Measurements from ENCODE around the gene KSR2. TPM values are rescaled to one million over a fixed set of nuclear protein-coding genes. Genes with fewer than 3 reads are reported as not detected.

The KSR2 gene
- polyA plus RNA-seq, 1 experiment: not detected

DNA sequence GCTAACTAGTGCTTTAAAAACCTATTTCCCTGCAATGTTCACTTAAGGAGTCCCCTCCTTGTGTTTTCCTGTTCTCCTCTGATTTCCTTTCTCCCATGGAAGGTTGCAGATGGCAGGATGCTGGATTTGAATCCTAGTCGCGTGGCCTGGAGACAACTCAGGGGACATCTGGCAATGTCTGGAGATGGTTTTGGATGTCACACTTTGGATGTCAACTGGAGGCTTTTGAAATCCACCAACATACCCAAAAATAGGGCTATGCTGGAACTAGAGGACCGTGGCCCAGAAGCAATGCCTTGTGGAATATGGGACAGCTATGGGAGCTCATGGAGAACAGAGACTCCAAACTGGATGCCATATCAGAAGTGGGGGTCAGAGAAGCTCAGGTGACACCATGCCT is 511.6 kb downstream of the KSR2 start:
- no peaks in the 10 kb centered on the region for H3K36me3 ChIP-seq (ENCODE audit: control insufficient read depth, insufficient read depth, low read length)
- POLR2A ChIA-PET: no interaction called here
- DNase-seq (ENCODE audit: low read depth): no peak
- TF ChIP-seq, protein P1, sequence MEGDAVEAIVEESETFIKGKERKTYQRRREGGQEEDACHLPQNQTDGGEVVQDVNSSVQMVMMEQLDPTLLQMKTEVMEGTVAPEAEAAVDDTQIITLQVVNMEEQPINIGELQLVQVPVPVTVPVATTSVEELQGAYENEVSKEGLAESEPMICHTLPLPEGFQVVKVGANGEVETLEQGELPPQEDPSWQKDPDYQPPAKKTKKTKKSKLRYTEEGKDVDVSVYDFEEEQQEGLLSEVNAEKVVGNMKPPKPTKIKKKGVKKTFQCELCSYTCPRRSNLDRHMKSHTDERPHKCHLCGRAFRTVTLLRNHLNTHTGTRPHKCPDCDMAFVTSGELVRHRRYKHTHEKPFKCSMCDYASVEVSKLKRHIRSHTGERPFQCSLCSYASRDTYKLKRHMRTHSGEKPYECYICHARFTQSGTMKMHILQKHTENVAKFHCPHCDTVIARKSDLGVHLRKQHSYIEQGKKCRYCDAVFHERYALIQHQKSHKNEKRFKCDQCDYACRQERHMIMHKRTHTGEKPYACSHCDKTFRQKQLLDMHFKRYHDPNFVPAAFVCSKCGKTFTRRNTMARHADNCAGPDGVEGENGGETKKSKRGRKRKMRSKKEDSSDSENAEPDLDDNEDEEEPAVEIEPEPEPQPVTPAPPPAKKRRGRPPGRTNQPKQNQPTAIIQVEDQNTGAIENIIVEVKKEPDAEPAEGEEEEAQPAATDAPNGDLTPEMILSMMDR (IDR thresholded peaks at IDR 0.05; ENCODE audit: insufficient read depth, low read depth, low read length): no peak
- no peaks in the 10 kb centered on the region for H3K27me3 ChIP-seq (ENCODE audit: control insufficient read depth, insufficient read depth, low read length)
- no peak overlapping the region for H3K4me3 ChIP-seq (ENCODE audit: low read depth, low read length)
- CTCF ChIA-PET: interaction anchor here (0.5 kb wide), 1 partner anchor 416 kb away, joined by 3 read pairs; no protein-coding TSS in a partner anchor

DNA sequence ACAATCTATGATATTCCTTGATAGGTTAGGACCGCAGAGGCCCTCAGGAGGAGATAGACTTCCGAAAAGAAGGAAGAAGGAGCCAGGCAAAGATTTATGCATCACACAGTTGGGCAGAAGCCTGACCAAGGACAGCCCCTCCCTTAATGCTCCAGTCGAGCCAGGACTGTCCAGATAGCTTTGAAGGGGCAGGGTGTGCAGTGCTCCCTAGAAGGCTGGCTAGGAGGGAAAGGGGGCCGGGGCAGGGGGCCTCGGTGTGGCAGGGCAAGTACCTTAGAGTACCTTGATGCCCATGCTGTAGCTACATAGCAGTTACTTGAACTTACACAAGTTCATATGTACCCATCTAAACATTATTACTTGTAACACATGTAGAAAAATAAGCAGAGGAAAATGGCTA is 512.7 kb downstream of the KSR2 start:
- Histone ChIP-seq H3K27me3 (ENCODE audit: control insufficient read depth, insufficient read depth, low read length) (no peaks in the 10 kb centered on the region), H3K36me3 (ENCODE audit: control insufficient read depth, insufficient read depth, low read length) (no peaks in the 10 kb centered on the region), H3K4me3 (ENCODE audit: low read depth, low read length) (no peak overlapping the region)
- ChIA-PET POLR2A (no interaction called here), CTCF (no interaction called here)
- TF ChIP-seq, protein P1 (IDR thresholded peaks at IDR 0.05; ENCODE audit: insufficient read depth, low read depth, low read length): no peak
- DNase-seq (ENCODE audit: low read depth): no peak

DNA sequence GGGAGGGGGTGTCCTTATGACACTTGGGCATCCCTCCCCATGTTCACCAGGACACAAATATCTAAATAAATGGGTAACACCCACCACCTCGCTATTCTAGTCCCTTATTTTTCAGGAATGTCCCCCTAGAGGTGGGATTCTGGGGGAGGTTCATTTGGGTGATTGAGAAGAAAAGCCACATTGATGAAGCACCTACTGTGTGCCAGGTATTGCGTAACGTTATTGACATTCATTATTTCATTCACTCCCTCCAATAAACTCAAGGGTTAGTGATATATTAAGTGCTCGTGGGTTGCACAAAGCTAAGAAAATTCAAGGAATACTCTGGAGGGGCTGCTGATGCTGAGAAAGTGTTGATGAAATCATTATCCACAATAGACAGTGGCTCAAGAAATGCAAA is 514.8 kb downstream of the KSR2 start:
- CTCF ChIA-PET: no interaction called here
- DNase-seq (ENCODE audit: low read depth): no peak
- POLR2A ChIA-PET: no interaction called here
- H3K27me3 ChIP-seq (ENCODE audit: control insufficient read depth, insufficient read depth, low read length): no peaks in the 10 kb centered on the region
- H3K4me3 ChIP-seq (ENCODE audit: low read depth, low read length): no peak overlapping the region
- H3K36me3 ChIP-seq (ENCODE audit: control insufficient read depth, insufficient read depth, low read length): no peaks in the 10 kb centered on the region
- TF ChIP-seq, protein P1 (IDR thresholded peaks at IDR 0.05; ENCODE audit: insufficient read depth, low read depth, low read length): no peak

DNA sequence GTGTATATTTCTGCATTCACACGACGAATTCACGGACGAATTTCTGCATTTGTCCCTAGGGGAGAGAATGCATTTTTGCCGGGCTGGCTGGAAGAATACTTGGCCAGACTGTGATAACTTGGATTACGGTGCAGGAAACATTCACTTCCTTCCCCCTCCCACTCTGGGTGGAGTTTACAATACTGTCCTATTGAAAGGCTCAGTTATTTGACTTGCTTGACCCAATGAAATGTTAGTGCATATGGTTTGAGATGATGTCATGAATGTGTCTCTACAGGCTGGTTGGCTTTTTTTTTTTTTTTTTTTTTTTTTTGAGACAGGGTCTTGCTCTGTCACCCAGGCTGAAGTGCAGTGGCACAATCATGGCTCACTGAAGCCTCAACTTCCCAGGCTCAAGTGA is 516.7 kb downstream of the KSR2 start:
- ChIA-PET POLR2A (no interaction called here), CTCF (no interaction called here)
- H3K27me3 ChIP-seq (ENCODE audit: control insufficient read depth, insufficient read depth, low read length): no peaks in the 10 kb centered on the region
- H3K4me3 ChIP-seq (ENCODE audit: low read depth, low read length): no peak overlapping the region
- TF ChIP-seq, protein P1 (IDR thresholded peaks at IDR 0.05; ENCODE audit: insufficient read depth, low read depth, low read length): no peak
- H3K36me3 ChIP-seq (ENCODE audit: control insufficient read depth, insufficient read depth, low read length): no peaks in the 10 kb centered on the region
- DNase-seq (ENCODE audit: low read depth): no peak

DNA sequence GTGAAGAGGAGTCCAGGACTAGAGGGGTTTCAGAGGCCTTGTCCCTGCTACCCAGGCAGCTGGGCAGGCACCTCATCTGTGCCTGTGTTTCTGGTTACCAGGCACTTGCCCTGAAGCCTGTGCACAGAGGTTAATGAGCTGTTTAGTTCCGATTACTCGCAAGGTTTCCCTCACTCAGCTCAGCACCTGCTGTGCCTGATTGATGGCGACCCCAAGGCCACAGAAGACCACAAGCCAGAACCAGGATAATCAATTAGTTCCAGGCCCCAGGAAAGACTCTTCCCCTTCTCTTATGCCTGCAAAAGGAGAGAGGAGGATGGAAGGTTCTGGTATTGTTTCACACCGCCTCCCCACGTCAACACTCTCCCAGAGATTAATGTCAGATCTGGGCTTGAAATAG is 518.6 kb downstream of the KSR2 start:
- ChIA-PET CTCF (no interaction called here), POLR2A (no interaction called here)
- Histone ChIP-seq H3K36me3 (ENCODE audit: control insufficient read depth, insufficient read depth, low read length) (no peaks in the 10 kb centered on the region), H3K27me3 (ENCODE audit: control insufficient read depth, insufficient read depth, low read length) (no peaks in the 10 kb centered on the region), H3K4me3 (ENCODE audit: low read depth, low read length) (no peak overlapping the region)
- no peak for DNase-seq (ENCODE audit: low read depth)
- TF ChIP-seq, protein P1 (IDR thresholded peaks at IDR 0.05; ENCODE audit: insufficient read depth, low read depth, low read length): no peak

Data from BJ (cell line).